Activated naive CD4-positive, alpha-beta T cell treated with anti-CD3 and anti-CD28 coated beads for 36 hours (primary cell): ENCODE results near the gene PLSCR3. TPM values are rescaled to one million over a fixed set of nuclear protein-coding genes. Genes with fewer than 3 reads are reported as not detected.
"Not testable (repeated sequence)": the region's sequence is repeated elsewhere in the genome, so short reads cannot be mapped to it uniquely, and the experiment has no call there.

Experiments
- CTCF ChIA-PET: fragments of 350-600 bp; sonication (Branson Sonifier 250); formaldehyde crosslinking; loops from one replicate; lab custom pipeline; 2021; ENCODE audit warnings: antibody characterized with exemption; lab: Charles Lee
- DNase-seq: peaks from one replicate; pipeline ENCODE4 v3.0.0-alpha.2; 2020
- H3K27ac Mint-ChIP-seq: one replicate; pipeline ENCODE4 v1.8.0; 2021; ENCODE audit warnings: mild to moderate bottlenecking, mixed read lengths
- H3K27me3 Mint-ChIP-seq: one replicate; pipeline ENCODE4 v1.8.0; 2021; ENCODE audit warnings: low read depth, mixed read lengths
- H3K36me3 Mint-ChIP-seq: one replicate; pipeline ENCODE4 v1.8.0; 2021; ENCODE audit warnings: low read depth, mixed read lengths
- H3K4me1 Mint-ChIP-seq: one replicate; pipeline ENCODE4 v1.8.0; 2021; ENCODE audit warnings: low read depth, mixed read lengths
- H3K4me3 Mint-ChIP-seq: one replicate; pipeline ENCODE4 v1.8.0; 2021; ENCODE audit warnings: mild to moderate bottlenecking, moderate library complexity, mixed read lengths
- H3K9me3 Mint-ChIP-seq: one replicate; pipeline ENCODE4 v1.8.0; 2021; ENCODE audit warnings: mixed read lengths
- intact Hi-C: fragments of 100-400 bp; cut with micrococcal nuclease; formaldehyde crosslinking; loops from one replicate; pipeline ENCODE4 v1.15.1; 2023
- total RNA-seq, 2 experiments: library from RNA; stranded (reverse); gene quantifications; one replicate each; pipeline ENCODE4 v1.2.3, GENCODE V29; 2021

The PLSCR3 gene
- total RNA-seq, 2 experiments from 2014 or later: 58.6 to 59.4 TPM

DNA sequence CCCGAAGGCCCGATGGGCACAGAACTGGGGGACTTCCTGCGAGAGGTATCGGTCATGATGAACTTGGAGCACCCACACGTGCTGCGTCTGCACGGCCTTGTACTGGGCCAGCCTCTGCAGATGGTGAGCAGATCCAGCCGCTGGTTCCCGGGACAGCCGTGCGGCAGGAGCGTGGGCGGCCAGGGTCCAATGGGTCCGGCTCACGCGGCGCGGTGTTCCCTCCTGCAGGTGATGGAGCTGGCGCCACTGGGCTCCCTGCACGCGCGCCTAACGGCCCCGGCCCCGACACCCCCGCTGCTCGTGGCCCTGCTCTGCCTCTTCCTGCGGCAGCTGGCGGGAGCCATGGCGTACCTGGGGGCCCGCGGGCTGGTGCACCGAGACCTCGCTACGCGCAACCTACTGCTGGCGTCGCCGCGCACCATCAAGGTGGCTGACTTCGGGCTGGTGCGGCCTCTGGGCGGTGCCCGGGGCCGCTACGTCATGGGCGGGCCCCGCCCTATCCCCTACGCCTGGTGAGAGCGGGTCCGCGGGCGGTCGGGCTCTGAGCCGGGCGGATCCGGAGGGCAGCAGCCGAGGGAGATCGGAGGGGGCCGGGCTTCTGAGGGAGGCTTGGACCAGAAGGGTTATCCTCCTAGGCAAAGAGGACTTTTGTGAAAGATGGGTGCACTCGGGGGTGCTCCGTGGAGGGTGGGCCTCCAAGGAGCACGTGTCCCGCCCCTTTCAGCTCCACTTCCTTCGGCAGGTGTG is 10.4 kb downstream of the PLSCR3 start:
- peaks cover 30% of the 10 kb centered on the region for H3K27me3 Mint-ChIP-seq
- DNase-seq: peak; percentile 74
- peak overlapping the region; percentile 70 for H3K4me3 Mint-ChIP-seq
- peak overlapping the region; percentile 47 for H3K27ac Mint-ChIP-seq
- CTCF ChIA-PET: interaction anchor here (0.7 to 2.4 kb wide), 3 partner anchors 10 to 300 kb away, joined by 3 to 6 read pairs (median 3); no protein-coding TSS in a partner anchor
- intact Hi-C loops: loop anchor here (1.0 kb wide), 2 partner anchors 10 to 51 kb away; partner anchors contain the start of genes PLSCR3 and TMEM102
- peaks cover 4% of the 10 kb centered on the region for H3K4me1 Mint-ChIP-seq
- peaks cover 3% of the 10 kb centered on the region for H3K9me3 Mint-ChIP-seq
- no peaks in the 10 kb centered on the region for H3K36me3 Mint-ChIP-seq

DNA sequence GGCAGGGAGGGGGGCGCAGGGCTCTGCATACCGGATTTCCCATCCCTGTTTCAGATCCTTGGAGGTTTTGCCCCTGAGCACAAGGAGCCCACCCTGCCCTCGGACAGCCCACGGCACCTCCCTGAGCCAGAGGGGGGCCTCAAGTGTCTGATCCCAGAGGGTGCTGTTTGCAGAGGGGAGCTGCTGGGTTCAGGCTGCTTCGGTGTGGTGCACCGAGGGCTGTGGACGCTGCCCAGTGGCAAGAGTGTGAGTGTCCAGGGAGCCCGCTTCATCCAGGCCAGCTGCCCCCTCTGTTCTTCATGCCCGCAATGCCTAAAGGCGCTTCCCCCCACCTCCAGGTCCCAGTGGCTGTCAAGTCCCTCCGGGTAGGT is 11.0 kb downstream of the PLSCR3 start:
- peaks cover 4% of the 10 kb centered on the region for H3K4me1 Mint-ChIP-seq
- CTCF ChIA-PET: interaction anchor here (0.6 to 2.4 kb wide), 2 partner anchors 10 to 177 kb away, joined by 3 to 6 read pairs; no protein-coding TSS in a partner anchor
- no peak for DNase-seq
- intact Hi-C loops: no loop called here
- H3K9me3 Mint-ChIP-seq: peaks cover 3% of the 10 kb centered on the region
- H3K4me3 Mint-ChIP-seq: peak overlapping the region; percentile 70
- H3K27me3 Mint-ChIP-seq: peaks cover 30% of the 10 kb centered on the region
- H3K27ac Mint-ChIP-seq: no peak overlapping the region
- no peaks in the 10 kb centered on the region for H3K36me3 Mint-ChIP-seq

DNA sequence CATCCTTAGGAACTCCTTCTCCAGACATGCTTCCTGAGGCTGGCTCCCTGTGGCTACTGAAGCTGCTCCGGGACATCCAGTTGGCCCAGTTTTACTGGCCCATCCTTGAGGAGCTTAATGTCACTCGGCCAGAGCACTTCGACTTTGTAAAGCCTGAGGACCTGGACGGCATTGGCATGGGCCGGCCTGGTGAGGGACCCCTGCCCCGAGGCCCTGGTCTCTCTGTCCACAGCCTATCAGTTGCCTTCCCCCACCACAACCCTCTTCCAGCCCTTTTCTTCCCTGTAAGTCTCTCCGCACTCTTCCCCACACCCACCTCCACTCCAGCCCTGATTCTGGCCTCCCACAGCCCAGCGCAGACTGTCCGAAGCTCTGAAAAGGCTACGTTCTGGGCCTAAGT is 11.4 kb downstream of the PLSCR3 start:
- Mint-ChIP-seq H3K4me1 (peaks cover 4% of the 10 kb centered on the region), H3K27me3 (peaks cover 30% of the 10 kb centered on the region), H3K36me3 (no peaks in the 10 kb centered on the region), H3K27ac (no peak overlapping the region), H3K4me3 (no peak overlapping the region), H3K9me3 (peaks cover 3% of the 10 kb centered on the region)
- CTCF ChIA-PET: interaction anchor here (0.6 to 2.4 kb wide), 2 partner anchors 10 to 178 kb away, joined by 3 to 6 read pairs; no protein-coding TSS in a partner anchor
- no peak for DNase-seq
- intact Hi-C loops: no loop called here

DNA sequence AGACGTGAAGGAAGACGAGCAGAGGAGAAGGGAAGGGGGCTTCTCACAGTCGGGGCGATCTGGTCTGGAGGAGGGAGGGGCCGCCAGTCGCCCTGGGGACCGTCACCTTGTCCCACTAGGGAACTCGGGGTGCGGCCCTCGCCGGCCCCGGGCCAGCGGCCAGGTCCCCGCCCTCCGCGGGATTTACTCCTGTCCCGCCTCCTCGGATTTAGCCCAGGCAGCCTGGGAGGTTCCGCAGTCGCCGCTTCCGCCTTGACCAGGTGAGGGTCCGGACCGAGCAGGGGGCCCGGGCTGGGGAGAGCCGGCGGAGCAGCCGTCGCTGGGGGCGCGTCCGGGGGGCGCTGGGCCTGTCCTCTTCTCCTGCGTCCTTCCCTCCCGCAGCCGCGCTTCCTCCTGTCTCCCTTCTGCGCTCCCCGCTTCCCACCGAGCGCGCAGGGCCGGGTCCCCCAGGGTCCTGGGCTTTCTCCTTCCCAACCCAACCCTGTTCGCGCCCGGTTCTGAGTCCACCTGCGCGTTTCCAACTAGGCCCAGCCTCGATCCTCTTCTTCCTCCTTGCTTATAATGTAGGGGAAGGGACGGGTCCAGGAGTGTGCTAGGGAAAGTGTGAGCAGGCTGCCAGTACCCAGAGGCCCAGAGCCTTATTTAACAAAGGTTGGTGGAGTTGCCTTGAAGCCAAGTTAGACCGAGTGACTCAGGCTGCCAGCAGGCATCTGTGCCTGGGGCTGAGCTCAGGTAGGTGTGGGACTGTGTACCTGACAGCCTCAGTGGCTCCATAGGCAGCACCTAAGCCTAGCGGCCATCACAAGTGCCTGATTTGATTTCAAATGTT is 13.3 kb downstream of the PLSCR3 start, which contains the start of gene TNK1:
TNK1 (plus strand) TSS at position 235 of the 829 bp plus-strand sequence. CDS start 1,838 bp downstream, outside the sequence.
- H3K27ac Mint-ChIP-seq: no peak within 1 kb of the TSS
- H3K4me3 Mint-ChIP-seq: no peak within 1 kb of the TSS

DNA sequence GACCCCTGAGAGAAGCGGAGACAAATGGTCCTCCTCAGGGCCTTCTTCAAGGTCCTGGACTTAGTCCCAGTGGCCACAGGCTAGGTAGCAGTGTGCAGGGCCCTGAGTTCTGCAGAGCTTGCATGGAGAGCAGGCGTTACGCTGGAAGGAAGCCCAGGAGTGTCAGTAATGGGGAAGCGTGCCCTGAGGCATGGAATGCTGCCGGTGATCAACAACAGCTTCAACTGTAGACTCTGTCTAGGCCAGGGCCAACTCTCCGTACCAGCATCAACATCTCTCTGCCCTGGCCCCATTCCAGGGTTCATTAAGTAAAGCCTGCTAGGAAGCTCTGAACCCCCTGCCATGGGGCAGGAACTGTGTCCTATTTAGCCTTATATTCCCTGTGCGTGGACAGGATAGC is 14.0 kb downstream of the PLSCR3 start:
- CTCF ChIA-PET: interaction anchor here (1.1 kb wide), 1 partner anchor 134 kb away, joined by 3 read pairs; no protein-coding TSS in a partner anchor
- H3K27me3 Mint-ChIP-seq: peaks cover 35% of the 10 kb centered on the region
- intact Hi-C loops: no loop called here
- no peak overlapping the region for H3K4me3 Mint-ChIP-seq
- no peak overlapping the region for H3K27ac Mint-ChIP-seq
- DNase-seq: no peak
- H3K36me3 Mint-ChIP-seq: no peaks in the 10 kb centered on the region
- H3K9me3 Mint-ChIP-seq: peaks cover 3% of the 10 kb centered on the region
- H3K4me1 Mint-ChIP-seq: peaks cover 4% of the 10 kb centered on the region

More for the DNA sequence above, 13.3 kb downstream of the PLSCR3 start, which contains the start of gene TNK1:
- Mint-ChIP-seq H3K36me3 (no peaks in the 10 kb centered on the region), H3K9me3 (peaks cover 3% of the 10 kb centered on the region), H3K4me1 (peaks cover 4% of the 10 kb centered on the region), H3K27me3 (peaks cover 35% of the 10 kb centered on the region)
- DNase-seq: no peak
- CTCF ChIA-PET: interaction anchor here (1.1 to 1.6 kb wide), 2 partner anchors 25 to 133 kb away, joined by 3 to 5 read pairs; no protein-coding TSS in a partner anchor
- intact Hi-C loops: no loop called here

DNA sequence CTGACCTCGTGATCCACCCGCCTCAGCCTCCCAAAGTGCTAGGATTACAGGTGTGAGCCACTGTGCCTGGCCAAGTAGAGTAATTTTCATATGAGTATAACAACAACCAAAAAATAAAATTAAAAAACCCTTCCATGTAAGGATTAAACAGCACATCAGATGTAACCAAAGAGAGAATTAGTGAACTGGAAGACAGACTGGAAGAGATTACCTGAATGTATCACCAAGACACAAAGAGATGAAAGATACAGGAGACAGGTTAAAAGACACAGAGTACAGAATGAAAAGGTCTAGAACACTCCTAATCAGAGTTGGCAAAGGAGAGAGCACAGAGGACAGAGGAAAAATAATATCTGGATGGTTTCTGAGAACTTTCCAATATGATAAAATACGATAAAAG is 15.2 kb downstream of the PLSCR3 start:
- CTCF ChIA-PET: interaction anchor here (0.5 kb wide), 1 partner anchor 168 kb away, joined by 4 read pairs; no protein-coding TSS in a partner anchor
- intact Hi-C loops: no loop called here

DNA sequence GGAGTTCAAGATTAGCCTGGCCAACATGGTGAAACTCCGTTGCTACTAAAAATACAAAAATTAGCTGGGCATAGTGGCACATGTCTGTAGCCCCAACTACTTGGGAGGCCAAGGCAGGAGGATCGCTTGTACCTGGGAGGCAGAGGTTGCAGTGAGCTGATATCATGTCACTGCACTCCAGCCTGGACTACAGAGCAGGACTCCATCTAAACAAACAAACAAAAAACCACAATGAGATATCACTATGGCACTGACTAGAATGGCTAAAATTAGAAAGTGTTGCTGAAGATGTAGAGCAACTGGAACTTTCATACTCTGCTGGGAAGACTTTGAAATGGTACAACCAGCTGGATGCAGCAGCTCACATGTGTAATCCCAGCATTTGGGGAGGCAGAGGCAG is 20.0 kb downstream of the PLSCR3 start:
- Mint-ChIP-seq H3K9me3 (peaks cover 3% of the 10 kb centered on the region), H3K4me1 (no peaks in the 10 kb centered on the region), H3K4me3 (no peak overlapping the region), H3K27me3 (peaks cover 11% of the 10 kb centered on the region), H3K36me3 (no peaks in the 10 kb centered on the region), H3K27ac (no peak overlapping the region)
- intact Hi-C loops: no loop called here
- DNase-seq: no peak
- CTCF ChIA-PET: no interaction called here

More for the DNA sequence above, 15.2 kb downstream of the PLSCR3 start:
- H3K36me3 Mint-ChIP-seq: no peaks in the 10 kb centered on the region
- H3K27ac Mint-ChIP-seq: no peak overlapping the region
- H3K9me3 Mint-ChIP-seq: peaks cover 3% of the 10 kb centered on the region
- DNase-seq: no peak
- H3K27me3 Mint-ChIP-seq: peaks cover 35% of the 10 kb centered on the region
- no peak overlapping the region for H3K4me3 Mint-ChIP-seq
- no peaks in the 10 kb centered on the region for H3K4me1 Mint-ChIP-seq

DNA sequence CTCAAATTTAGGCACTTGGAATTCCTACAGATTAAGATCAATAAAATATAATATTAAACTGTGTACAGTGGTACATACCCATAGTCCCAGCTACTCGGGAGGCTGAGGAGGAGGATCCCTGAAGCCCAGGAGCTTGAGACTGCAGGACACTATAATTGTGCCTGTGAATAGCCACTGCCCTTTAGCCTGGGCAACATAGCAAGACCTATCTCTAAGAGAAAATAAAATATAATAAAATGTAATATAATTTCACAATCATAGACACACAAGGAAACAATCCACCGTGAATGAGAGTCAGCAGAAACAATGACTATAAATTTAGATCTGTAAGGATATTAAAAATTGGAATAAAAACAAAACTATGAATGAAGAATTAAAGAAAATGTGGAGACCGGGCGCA is 23.5 kb downstream of the PLSCR3 start:
- Mint-ChIP-seq H3K27me3 (peaks cover 2% of the 10 kb centered on the region), H3K4me3 (no peak overlapping the region), H3K4me1 (no peaks in the 10 kb centered on the region), H3K36me3 (no peaks in the 10 kb centered on the region), H3K9me3 (no peaks in the 10 kb centered on the region), H3K27ac (no peak overlapping the region)
- no peak for DNase-seq
- CTCF ChIA-PET: interaction anchor here (0.5 to 3.5 kb wide), 5 partner anchors 15 to 372 kb away, joined by 3 to 13 read pairs (median 3); no protein-coding TSS in a partner anchor
- intact Hi-C loops: no loop called here

DNA sequence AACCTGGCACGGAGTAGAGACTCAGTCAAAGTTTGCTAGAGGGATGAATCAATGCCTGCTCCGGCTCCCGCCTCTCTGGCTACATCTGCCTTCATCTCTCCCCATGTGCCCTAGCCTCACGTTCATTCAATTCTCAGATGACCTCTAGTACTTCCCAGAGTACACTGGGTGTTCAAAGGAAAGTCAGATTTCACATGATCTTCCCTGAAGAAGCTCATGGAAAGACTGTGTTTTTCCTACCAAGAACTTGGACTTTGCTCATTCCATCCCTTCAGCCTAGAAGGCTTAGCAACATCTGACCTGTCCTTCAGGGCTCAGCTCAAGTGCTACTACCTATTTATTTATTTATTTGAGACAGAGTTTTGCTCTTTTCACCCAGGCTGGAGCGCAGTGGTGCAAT is 24.5 kb downstream of the PLSCR3 start:
- Mint-ChIP-seq H3K4me1 (no peaks in the 10 kb centered on the region), H3K4me3 (no peak overlapping the region), H3K36me3 (no peaks in the 10 kb centered on the region), H3K9me3 (no peaks in the 10 kb centered on the region), H3K27me3 (peaks cover 2% of the 10 kb centered on the region), H3K27ac (no peak overlapping the region)
- DNase-seq: no peak
- intact Hi-C loops: no loop called here
- CTCF ChIA-PET: interaction anchor here (0.9 to 3.5 kb wide), 2 partner anchors 14 to 45 kb away, joined by 3 to 13 read pairs; no protein-coding TSS in a partner anchor

DNA sequence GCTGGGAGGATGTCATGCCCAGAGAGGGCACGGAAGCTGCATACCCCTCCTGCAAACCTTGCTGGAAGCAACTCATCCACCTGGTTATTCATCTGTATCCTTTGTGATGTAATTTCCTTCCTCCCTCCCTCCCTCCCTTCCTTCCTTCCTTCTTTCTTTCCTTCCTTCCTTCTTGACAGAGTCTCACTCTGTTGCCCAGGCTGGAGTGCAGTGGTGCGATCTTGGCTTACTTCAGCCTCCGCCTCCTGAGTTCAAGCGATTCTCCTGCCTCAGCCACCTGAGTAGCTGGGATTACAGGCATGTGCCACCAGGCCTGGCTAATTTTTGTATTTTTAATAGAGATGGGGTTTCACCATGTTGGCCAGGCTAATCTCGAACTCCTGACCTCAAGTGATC is 25.7 kb downstream of the PLSCR3 start:
- intact Hi-C loops, H3K27me3 Mint-ChIP-seq, H3K9me3 Mint-ChIP-seq, H3K4me3 Mint-ChIP-seq, H3K36me3 Mint-ChIP-seq, H3K27ac Mint-ChIP-seq, H3K4me1 Mint-ChIP-seq, DNase-seq: not testable (repeated sequence)
- CTCF ChIA-PET: interaction anchor here (1.5 kb wide), 1 partner anchor 12 kb away, joined by 5 read pairs; no protein-coding TSS in a partner anchor

DNA sequence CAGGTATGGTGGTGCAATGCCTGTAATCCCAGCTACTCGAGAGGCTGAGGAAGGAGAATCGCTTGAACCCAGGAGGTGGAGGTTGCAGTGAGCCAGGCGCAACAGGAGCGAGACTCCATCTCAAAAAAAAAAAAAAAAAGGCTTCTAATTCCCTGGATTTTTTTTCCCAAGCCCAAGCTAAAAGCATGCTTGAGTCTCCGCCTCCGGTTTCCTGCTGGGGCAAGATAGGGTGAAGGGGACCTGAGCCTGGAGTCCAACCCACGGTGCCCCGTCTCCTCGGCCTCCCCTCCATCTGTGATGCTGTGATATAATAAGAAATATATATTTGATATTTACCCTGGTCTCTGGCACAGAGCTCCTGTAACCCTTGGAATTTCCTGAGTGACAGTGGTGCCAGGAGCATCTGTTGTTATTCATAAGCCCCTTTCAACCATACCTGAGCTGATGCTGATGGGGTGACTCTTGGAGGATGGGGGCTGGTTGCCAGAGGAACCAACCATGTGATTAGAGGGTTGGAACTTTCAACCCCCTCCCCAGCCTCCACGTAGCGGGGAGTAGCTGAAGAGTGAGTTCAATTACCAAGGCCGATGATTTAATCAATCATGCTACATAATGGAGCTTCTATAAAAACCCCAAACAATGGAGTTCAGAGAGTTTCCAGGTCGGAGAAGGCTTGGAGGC is 26.3 kb downstream of the PLSCR3 start:
- H3K9me3 Mint-ChIP-seq: no peaks in the 10 kb centered on the region
- H3K27me3 Mint-ChIP-seq: peaks cover 2% of the 10 kb centered on the region
- no peaks in the 10 kb centered on the region for H3K36me3 Mint-ChIP-seq
- H3K4me3 Mint-ChIP-seq: no peak overlapping the region
- intact Hi-C loops: no loop called here
- DNase-seq: no peak
- CTCF ChIA-PET: interaction anchor here (1.5 kb wide), 1 partner anchor 12 kb away, joined by 5 read pairs; no protein-coding TSS in a partner anchor
- H3K27ac Mint-ChIP-seq: no peak overlapping the region
- H3K4me1 Mint-ChIP-seq: no peaks in the 10 kb centered on the region
